CMK (cell line): ENCODE results near the gene MIOS.
"Not testable (repeated sequence)": the region's sequence is repeated elsewhere in the genome, so short reads cannot be mapped to it uniquely, and the experiment has no call there.

Experiments
- DNase-seq: peaks from one replicate; pipeline ENCODE4 v3.0.0-alpha.2; 2010; ENCODE audit warnings: low read depth

The MIOS gene

GRCh38 chr7:7554649-7555575, 11.8 kb upstream of the MIOS start:
- DNase-seq: no peak

DNA sequence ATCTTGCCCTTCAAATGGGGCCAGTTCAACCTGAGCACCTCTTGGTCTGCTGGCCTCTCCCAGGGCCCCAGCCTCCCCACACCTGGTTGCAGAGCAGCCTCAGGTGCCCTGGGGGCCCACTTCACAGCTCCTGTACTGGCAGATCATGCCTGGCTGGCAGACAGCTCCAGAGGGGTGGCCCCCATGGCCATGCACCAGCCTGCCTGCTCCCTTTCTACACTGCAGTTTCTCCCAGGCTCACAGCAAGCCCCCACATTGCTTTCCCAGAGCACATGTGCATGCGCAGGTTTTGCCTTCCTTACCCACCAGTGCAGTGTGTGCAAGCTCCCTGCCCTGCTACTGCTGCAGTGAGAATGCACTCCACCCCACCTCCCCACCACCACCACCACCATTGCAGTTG, 9.8 kb upstream of the MIOS start:
- DNase-seq: no peak

- no peak for DNase-seq
Measured at GRCh38 chr7:7557252-7557651, 9.4 kb upstream of the MIOS start.

- DNase-seq: not testable (repeated sequence)
Measured at GRCh38 chr7:7561591-7561990, 5.1 kb upstream of the MIOS start.

GRCh38 chr7:7562736-7563135, 3.9 kb upstream of the MIOS start:
- DNase-seq: no peak

GRCh38 chr7:7563269-7563668, 3.4 kb upstream of the MIOS start:
- DNase-seq: no peak

GRCh38 chr7:7563813-7564212, 2.9 kb upstream of the MIOS start:
- DNase-seq: no peak

GRCh38 chr7:7564323-7564780, 2.3 kb upstream of the MIOS start:
- DNase-seq: no peak

- DNase-seq: no peak
Measured at GRCh38 chr7:7565018-7565680, 1.5 kb upstream of the MIOS start.

GRCh38 chr7:7565746-7566650, 686 bp upstream of the MIOS start:
- DNase-seq: no peak

- DNase-seq: no peak
Measured at GRCh38 chr7:7567898-7568531, 1.3 kb downstream of the MIOS start.

GRCh38 chr7:7568553-7568952, 1.9 kb downstream of the MIOS start:
- DNase-seq: no peak

DNA sequence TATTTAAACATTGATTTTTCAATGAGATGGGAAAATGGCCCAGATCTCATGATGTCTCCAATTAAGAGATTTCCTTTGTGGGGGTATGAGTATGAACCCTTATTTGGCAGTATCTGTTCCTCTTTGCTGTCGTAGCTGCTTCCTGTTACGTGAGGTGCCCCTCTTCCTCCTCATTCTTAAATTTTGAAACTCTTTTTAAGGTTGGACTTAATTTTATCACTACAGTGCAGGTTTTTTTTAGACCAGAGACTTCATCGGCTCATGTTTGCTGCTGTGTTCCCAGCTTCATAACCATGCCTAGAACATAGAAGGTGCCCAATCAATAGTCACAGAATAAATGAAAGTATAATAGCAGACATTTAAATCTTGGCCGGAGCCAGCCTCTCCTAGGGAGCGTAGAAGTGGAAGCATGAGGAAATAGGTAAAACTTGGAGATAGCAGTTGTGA, 2.4 kb downstream of the MIOS start:
- DNase-seq: no peak

- no peak for DNase-seq
Measured at GRCh38 chr7:7569615-7570014, 2.9 kb downstream of the MIOS start.

DNA sequence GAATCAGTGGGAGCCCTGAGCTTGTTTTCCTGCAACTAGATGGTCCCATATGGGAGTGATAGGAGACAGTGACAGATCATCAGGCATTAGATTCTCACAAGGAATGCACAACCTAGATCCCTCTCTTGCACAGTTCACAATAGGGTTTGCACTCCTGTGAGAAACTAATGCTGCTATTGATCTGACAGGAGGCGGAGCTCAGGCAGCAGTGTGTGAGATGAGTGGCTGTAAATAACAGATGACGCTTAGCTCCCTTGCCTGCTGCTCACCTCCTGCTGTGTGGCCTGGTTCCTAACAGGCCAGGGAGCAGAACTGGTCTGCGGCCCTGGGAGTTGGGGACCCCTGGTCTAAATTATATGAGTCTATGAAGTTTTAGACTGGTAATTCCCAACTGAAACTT, 3.9 kb downstream of the MIOS start:
- DNase-seq: no peak

DNA sequence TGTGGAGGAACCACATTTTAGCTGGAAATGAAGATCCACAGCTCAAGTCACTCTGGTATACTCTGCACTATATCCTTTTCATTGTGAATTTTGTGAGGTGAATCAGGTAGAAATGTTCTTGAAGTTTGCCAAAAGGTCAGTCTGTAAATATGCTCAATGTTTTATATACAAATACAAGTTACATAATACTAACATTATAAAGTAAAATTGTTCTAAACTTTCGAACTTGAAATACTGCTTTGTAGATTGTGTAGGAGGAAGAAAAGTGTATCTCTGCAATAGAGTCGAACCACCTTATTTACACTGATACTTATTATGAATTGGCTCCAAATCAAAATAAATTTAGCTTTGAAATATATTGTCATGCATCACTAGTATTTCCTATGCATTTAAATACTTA, 7.0 kb downstream of the MIOS start:
- no peak for DNase-seq

DNA sequence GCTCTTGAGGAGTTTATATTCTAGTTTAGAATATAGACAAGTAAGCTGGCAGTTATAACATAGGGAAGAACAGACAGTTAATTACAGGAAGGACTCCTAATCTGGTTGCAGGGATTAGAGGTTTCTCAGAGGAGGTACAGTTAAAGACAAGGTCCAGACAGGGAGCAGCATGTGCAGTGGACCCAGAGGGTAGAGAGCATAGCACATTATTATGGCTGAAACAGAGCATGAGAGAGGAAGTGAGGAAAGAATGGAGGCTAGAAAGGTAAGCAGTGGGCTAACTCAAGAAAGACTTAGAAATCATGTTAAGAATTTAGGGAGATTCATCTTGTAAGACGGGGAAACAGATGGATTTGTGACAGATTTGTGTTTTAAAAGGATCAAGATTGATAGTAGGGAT, 9.7 kb downstream of the MIOS start:
- DNase-seq: no peak

- DNase-seq: no peak
Measured at GRCh38 chr7:7577888-7578287, 11.2 kb downstream of the MIOS start.

DNA sequence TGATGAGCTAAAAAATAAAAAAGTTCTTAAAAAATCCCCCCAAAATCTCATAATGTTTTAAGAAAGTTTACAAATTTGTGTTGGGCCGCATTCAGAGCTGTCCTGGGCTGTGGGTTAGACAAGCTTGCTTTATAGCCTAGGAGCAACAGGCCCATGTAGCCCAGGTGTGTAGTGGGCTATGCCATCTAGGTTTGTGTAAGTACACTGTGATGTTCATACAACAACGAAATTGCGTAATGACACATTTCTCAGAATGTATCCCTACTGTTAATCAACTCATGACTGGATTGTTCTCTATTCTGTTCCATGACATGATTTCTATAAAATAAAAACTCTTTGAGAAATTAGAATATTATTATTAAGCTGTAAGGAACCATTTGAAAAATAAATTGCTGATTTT, 13.0 kb downstream of the MIOS start:
- no peak for DNase-seq

DNA sequence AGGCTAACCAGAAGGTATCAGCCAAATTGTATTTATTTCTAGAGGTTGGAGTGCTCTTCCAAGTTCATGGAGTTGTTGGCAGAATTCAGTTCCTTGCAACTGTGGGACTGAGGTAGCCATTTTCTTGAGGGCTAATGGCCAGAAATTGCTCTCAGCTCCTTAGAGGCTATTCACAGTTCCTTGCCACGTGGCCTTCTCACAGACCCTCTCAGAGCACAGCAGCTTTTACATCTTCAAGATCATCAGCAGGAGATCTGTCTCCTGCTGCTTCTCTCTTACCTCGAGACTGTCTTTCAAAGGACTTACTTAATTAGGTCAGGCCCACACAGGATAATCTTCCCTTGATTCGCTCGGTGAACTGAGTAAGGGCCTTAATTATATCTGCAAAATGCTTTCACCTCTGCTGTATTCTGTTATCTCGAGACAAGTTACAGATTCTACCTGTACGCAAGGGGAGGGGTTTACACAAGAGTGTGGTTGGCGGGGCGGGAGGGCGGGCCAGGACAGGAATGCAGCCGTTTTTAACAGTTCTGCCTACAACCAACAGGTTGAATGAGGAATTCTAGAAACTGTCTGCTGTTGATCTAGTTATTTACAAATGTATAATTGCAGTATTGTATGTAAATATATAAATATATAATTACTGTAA, 15.0 kb downstream of the MIOS start:
- no peak for DNase-seq

DNA sequence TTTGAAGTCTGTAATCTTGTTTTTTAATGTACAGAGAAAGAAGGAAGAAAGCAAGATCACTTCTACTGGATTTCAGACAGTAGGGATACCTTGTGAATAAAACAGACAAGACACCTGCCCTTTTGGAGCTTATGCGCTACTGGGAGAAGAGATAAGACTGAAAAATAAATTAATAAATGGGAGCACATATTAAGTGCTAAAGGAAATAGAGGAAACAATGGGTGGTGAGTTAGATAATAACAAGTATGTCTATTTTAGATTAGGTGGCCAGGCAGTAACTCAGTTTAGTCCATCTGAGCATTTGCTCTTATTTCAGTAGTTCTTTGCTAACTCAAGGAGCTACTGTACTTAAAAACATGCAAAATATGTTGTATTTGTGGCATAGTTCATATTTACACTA, 15.9 kb downstream of the MIOS start:
- no peak for DNase-seq
